HFFc6 (cell line): Measurements from ENCODE around the gene P4HA2. TPM values are rescaled to one million over a fixed set of nuclear protein-coding genes. Genes with fewer than 3 reads are reported as not detected.

Experiments used
- DNase-seq: peaks from one replicate; pipeline ENCODE4 v3.0.0-alpha.2; 2018
- H3K27ac Mint-ChIP-seq: 2 replicates; pipeline ENCODE4 v1.8.0; 2020; ENCODE audit warnings: mild to moderate bottlenecking, mixed read lengths
- H3K27me3 Mint-ChIP-seq: 2 replicates; pipeline ENCODE4 v1.8.0; 2021; ENCODE audit warnings: mild to moderate bottlenecking, moderate library complexity, mixed read lengths; ENCODE audit not compliant: insufficient read depth
- H3K36me3 Mint-ChIP-seq: 2 replicates; pipeline ENCODE4 v1.8.0; 2021; ENCODE audit warnings: low read depth, mixed read lengths
- H3K4me1 Mint-ChIP-seq: 2 replicates; pipeline ENCODE4 v1.8.0; 2020; ENCODE audit warnings: low read depth, mixed read lengths
- H3K4me3 Mint-ChIP-seq: 2 replicates; pipeline ENCODE4 v1.8.0; 2020; ENCODE audit warnings: mild to moderate bottlenecking, moderate library complexity, mixed read lengths
- H3K9me3 Mint-ChIP-seq: 2 replicates; pipeline ENCODE4 v1.8.0; 2020; ENCODE audit warnings: mild to moderate bottlenecking, mixed read lengths
- total RNA-seq, 6 experiments: library from RNA; stranded (reverse); fragmentation: NEBNext Ultra II Directional; extraction: Animal tissue kit (Norgen Biotek cat#: 25700); gene quantifications; 2 replicates in 1 of 6; 3 replicates in 5 of 6; pipeline ENCODE4 v1.2.3, GENCODE V29; 2021
- TF ChIP-seq, protein P1 (sequence below): fragments of 200-600 bp; sonication (generic); IDR thresholded peaks from 2 replicates; pipeline ENCODE4 v1.5.0; 2021; ENCODE audit warnings: antibody characterized with exemption, mild to moderate bottlenecking

Gene P4HA2
- total RNA-seq, 6 experiments from 2014 or later, result 136 to 198 (median 142) TPM

- no peaks in the 10 kb centered on the region for H3K9me3 Mint-ChIP-seq
- H3K36me3 Mint-ChIP-seq, result no peaks in the 10 kb centered on the region
- H3K27ac Mint-ChIP-seq, result peak overlapping the region; percentile 100
- H3K27me3 Mint-ChIP-seq, result no peaks in the 10 kb centered on the region
- peak; percentile 98 for DNase-seq
- H3K4me1 Mint-ChIP-seq, result peaks cover 87% of the 10 kb centered on the region
- H3K4me3 Mint-ChIP-seq, result peak overlapping the region; percentile 45; the same call in 1 of the 2 replicates
- TF ChIP-seq, protein P1, sequence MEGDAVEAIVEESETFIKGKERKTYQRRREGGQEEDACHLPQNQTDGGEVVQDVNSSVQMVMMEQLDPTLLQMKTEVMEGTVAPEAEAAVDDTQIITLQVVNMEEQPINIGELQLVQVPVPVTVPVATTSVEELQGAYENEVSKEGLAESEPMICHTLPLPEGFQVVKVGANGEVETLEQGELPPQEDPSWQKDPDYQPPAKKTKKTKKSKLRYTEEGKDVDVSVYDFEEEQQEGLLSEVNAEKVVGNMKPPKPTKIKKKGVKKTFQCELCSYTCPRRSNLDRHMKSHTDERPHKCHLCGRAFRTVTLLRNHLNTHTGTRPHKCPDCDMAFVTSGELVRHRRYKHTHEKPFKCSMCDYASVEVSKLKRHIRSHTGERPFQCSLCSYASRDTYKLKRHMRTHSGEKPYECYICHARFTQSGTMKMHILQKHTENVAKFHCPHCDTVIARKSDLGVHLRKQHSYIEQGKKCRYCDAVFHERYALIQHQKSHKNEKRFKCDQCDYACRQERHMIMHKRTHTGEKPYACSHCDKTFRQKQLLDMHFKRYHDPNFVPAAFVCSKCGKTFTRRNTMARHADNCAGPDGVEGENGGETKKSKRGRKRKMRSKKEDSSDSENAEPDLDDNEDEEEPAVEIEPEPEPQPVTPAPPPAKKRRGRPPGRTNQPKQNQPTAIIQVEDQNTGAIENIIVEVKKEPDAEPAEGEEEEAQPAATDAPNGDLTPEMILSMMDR, result peak; percentile 38
These were observed 37.8 kb upstream of the P4HA2 start for GRCh38 chr5:132265336-132266030.

DNA sequence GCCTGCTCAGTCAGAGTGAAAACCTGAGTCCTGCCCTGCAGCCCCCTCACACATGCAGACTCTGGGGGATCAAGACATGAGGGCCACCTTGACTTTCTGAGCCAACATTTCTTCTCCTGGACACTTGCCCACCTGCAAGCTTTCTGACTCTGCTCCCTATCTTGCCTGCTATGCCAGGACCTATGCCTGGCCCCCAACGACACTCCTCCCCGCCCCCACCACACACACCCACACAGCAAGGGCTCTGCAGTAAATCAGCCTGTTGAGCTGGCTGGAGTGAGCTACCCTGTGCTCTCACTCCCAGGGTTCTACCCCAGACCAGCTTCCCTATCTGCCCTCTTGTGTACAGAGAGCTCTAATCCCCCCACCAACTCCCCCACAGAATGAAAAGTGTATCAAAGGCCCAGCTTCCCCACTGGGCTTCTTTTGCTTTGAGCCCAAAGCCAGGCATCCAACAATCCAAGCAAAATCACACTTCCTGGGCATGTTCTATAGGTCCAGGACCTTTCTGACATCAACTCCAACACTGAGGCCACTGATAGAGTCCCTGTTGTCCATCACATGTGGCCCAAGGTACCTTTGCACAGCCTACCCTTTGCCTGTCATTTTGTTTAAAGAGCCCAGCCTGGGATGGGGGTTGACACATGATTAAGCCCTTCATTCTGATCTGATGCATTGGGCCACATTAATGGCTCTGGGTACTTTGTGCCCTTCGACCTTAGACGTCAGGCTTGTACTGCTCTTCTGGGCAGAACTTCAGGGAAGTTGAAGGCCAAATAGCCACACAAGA is 37.1 kb upstream of the P4HA2 start:
- Mint-ChIP-seq H3K4me1 (peaks cover 90% of the 10 kb centered on the region), H3K27ac (peak overlapping the region; percentile 100), H3K9me3 (no peaks in the 10 kb centered on the region), H3K27me3 (no peaks in the 10 kb centered on the region), H3K4me3 (no peak overlapping the region), H3K36me3 (no peaks in the 10 kb centered on the region)
- DNase-seq, result no peak
- TF ChIP-seq, protein P1, result no peak

- H3K9me3 Mint-ChIP-seq, result no peaks in the 10 kb centered on the region
- no peaks in the 10 kb centered on the region for H3K36me3 Mint-ChIP-seq
- peaks cover 90% of the 10 kb centered on the region for H3K4me1 Mint-ChIP-seq
- peak; percentile 85 for DNase-seq
- TF ChIP-seq, protein P1, result peak; percentile 51
- peak overlapping the region; percentile 100 for H3K27ac Mint-ChIP-seq
- no peaks in the 10 kb centered on the region for H3K27me3 Mint-ChIP-seq
- 0 out of 2 replicates have a peak overlapping the region, but pooled peaks have one; percentile 5 for H3K4me3 Mint-ChIP-seq
These were observed 36.1 kb upstream of the P4HA2 start for GRCh38 chr5:132263548-132264261.

DNA sequence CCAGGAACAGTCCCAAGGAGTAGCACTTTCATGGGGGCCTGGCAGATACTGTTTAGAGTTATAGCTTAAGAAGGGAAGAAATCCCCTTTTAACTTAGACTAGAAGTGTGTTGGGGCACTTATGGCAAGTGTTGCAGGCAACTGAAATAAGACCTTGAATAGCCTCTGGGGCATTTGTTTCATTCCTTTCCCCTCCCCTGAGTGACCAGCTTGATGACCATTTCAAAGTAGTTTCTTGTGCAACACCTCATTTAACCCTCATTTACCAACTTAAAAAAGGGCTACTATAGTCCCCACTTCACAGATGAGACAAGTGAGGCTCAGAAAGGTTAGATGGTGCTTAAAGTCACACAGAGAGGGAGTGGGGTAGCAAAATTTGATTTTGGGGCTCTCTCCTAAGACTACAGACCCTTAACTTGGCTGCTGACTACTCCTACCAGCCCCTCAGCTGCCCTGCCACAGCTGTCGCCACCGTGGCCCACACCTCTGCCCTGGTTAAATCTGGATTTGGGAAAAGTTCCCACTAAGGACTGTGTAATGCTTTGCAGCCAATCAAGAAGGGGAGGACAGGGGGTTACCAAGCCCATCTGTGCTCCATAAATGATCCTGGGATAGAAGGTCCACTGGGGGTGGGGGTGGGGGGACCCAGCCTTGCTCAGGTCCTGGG is 35.4 kb upstream of the P4HA2 start:
- H3K27ac Mint-ChIP-seq, result peak overlapping the region; percentile 21; the same call in 1 of the 2 replicates
- H3K4me1 Mint-ChIP-seq, result peaks cover 93% of the 10 kb centered on the region

More for the DNA sequence above, 35.4 kb upstream of the P4HA2 start:
- Mint-ChIP-seq H3K27me3 (no peaks in the 10 kb centered on the region), H3K4me3 (no peak overlapping the region), H3K36me3 (no peaks in the 10 kb centered on the region), H3K9me3 (no peaks in the 10 kb centered on the region)
- no peak for DNase-seq
- TF ChIP-seq, protein P1, result no peak
